IMR-90 (cell line): ENCODE data around the gene PTPRN2.

ENCODE experiments used
- CTCF ChIP-seq: conservative IDR thresholded peaks from 2 replicates; pipeline ENCODE4 v1.5.1; 2012; ENCODE audit warnings: mild to moderate bottlenecking, low read depth, low read length, improper control_type of control experiment
- MAZ ChIP-seq: IDR thresholded peaks from 2 replicates; pipeline ENCODE4 v1.6.1; 2012; ENCODE audit warnings: low read depth, mild to moderate bottlenecking, low read length, improper control_type of control experiment, moderate library complexity, borderline replicate concordance
- NFE2L2 ChIP-seq: fragments of 150-350 bp; IDR thresholded peaks from 2 replicates; pipeline ENCODE4 v1.6.1; 2016; ENCODE audit warnings: low read depth, mild to moderate bottlenecking, low read length
- POLR2A ChIP-seq: IDR thresholded peaks from 2 replicates; pipeline ENCODE4 v1.6.1; 2012; ENCODE audit warnings: mild to moderate bottlenecking, low read depth, low read length

- no peak for TF ChIP-seq MAZ
- TF ChIP-seq NFE2L2 = no peak
- no peak for TF ChIP-seq CTCF
- TF ChIP-seq POLR2A = no peak
Observed at GRCh38 chr7:158439035-158439434, 148.6 kb downstream of the PTPRN2 start.
